HuH-7 (cell line): Measurements from ENCODE around the gene TNK1.
"Not testable (repeated sequence)": the region's sequence is repeated elsewhere in the genome, so short reads cannot be mapped to it uniquely, and the experiment has no call there.

Experiments
- DNase-seq: peaks from one replicate; pipeline ENCODE4 v3.0.0; 2011; ENCODE audit warnings: low spot score

The TNK1 gene

DNA sequence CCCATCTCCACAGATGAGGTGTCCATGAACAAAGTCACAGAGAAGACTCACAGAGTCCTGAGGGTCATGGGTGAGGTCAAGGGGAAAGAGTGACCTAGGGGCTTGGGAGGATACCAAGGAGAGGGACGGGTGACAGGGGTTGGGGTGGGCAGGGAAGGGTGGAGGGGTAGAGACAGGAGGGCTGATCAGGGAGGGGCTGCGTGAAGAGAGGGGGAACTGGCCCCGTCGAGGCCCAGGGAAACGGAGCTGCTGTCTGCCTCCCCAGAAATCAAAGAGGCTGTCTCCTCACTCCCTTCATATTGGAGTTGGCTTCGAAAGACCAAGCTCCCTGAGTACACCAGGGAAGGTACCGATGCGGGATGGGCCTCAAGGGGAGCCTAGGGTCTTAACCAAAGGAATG, 25.3 kb upstream of the TNK1 start:
- DNase-seq: no peak

GRCh38 chr17:7356072-7356549, 24.8 kb upstream of the TNK1 start:
- DNase-seq: peak; percentile 85

- no peak for DNase-seq
These were observed 24.1 kb upstream of the TNK1 start for GRCh38 chr17:7356756-7357155.

DNA sequence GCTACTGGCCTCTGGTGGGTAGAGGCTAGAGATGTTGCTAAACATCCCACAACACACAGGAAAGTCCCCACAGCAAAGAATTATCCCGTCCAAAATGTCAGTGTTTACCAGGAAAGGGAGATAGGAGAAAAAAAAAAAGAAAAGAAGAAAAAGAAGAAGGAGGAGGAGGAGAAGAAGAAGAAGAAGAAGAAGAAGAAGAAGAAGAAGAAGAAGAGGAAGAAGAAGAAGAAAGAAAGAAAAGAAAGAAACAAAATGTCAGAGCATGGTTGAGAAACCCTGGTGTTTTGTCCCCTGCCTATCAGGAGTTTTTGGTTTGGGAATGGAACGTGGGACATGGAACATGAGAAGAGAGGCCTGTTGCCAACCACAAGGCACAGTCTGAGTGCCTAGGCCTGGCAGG, 23.5 kb upstream of the TNK1 start:
- DNase-seq: no peak

GRCh38 chr17:7361906-7362305, 19.0 kb upstream of the TNK1 start:
- no peak for DNase-seq

GRCh38 chr17:7363311-7363710, 17.6 kb upstream of the TNK1 start:
- DNase-seq: no peak

GRCh38 chr17:7365963-7366362, 14.9 kb upstream of the TNK1 start:
- DNase-seq: not testable (repeated sequence)

DNA sequence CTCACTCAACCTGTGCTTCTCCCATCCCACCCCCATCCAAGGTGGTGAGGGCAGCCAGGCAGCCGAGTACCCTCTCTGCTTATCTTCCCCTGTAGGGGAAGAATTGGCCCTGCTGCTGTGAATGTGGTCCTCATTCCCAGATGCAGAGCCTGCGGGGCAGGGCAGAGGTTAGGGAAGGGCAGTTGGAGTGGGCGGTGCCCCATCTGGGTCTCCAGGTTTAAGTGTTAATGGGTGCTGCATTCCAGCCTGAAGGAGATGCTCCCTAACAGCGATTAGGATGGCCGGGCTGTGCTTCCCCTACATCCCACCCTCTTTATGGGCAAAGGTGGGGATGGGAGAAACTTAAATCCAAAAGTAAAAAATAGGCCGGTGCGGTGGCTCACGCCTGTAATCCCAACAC, 13.8 kb upstream of the TNK1 start:
- DNase-seq: no peak

GRCh38 chr17:7367918-7368598, 12.8 kb upstream of the TNK1 start:
- no peak for DNase-seq

DNA sequence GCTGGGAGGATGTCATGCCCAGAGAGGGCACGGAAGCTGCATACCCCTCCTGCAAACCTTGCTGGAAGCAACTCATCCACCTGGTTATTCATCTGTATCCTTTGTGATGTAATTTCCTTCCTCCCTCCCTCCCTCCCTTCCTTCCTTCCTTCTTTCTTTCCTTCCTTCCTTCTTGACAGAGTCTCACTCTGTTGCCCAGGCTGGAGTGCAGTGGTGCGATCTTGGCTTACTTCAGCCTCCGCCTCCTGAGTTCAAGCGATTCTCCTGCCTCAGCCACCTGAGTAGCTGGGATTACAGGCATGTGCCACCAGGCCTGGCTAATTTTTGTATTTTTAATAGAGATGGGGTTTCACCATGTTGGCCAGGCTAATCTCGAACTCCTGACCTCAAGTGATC, 12.3 kb upstream of the TNK1 start:
- not testable (repeated sequence) for DNase-seq

GRCh38 chr17:7369825-7370224, 11.1 kb upstream of the TNK1 start:
- no peak for DNase-seq

- no peak for DNase-seq
These were observed 10.0 kb upstream of the TNK1 start for GRCh38 chr17:7370853-7371252.

DNA sequence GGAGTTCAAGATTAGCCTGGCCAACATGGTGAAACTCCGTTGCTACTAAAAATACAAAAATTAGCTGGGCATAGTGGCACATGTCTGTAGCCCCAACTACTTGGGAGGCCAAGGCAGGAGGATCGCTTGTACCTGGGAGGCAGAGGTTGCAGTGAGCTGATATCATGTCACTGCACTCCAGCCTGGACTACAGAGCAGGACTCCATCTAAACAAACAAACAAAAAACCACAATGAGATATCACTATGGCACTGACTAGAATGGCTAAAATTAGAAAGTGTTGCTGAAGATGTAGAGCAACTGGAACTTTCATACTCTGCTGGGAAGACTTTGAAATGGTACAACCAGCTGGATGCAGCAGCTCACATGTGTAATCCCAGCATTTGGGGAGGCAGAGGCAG, 6.5 kb upstream of the TNK1 start:
- DNase-seq: no peak

GRCh38 chr17:7379134-7379533, 1.8 kb upstream of the TNK1 start:
- no peak for DNase-seq

DNA sequence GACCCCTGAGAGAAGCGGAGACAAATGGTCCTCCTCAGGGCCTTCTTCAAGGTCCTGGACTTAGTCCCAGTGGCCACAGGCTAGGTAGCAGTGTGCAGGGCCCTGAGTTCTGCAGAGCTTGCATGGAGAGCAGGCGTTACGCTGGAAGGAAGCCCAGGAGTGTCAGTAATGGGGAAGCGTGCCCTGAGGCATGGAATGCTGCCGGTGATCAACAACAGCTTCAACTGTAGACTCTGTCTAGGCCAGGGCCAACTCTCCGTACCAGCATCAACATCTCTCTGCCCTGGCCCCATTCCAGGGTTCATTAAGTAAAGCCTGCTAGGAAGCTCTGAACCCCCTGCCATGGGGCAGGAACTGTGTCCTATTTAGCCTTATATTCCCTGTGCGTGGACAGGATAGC, 568 bp upstream of the TNK1 start:
- DNase-seq: no peak

DNA sequence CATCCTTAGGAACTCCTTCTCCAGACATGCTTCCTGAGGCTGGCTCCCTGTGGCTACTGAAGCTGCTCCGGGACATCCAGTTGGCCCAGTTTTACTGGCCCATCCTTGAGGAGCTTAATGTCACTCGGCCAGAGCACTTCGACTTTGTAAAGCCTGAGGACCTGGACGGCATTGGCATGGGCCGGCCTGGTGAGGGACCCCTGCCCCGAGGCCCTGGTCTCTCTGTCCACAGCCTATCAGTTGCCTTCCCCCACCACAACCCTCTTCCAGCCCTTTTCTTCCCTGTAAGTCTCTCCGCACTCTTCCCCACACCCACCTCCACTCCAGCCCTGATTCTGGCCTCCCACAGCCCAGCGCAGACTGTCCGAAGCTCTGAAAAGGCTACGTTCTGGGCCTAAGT, 2.0 kb downstream of the TNK1 start:
- no peak for DNase-seq

DNA sequence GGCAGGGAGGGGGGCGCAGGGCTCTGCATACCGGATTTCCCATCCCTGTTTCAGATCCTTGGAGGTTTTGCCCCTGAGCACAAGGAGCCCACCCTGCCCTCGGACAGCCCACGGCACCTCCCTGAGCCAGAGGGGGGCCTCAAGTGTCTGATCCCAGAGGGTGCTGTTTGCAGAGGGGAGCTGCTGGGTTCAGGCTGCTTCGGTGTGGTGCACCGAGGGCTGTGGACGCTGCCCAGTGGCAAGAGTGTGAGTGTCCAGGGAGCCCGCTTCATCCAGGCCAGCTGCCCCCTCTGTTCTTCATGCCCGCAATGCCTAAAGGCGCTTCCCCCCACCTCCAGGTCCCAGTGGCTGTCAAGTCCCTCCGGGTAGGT, 2.5 kb downstream of the TNK1 start:
- DNase-seq: no peak

- DNase-seq: no peak
These were observed 3.0 kb downstream of the TNK1 start for GRCh38 chr17:7383742-7384488.

GRCh38 chr17:7384489-7385081, 3.7 kb downstream of the TNK1 start:
- no peak for DNase-seq

- no peak for DNase-seq
These were observed 8.0 kb downstream of the TNK1 start for GRCh38 chr17:7388856-7389255.

GRCh38 chr17:7389924-7390910, 9.3 kb downstream of the TNK1 start:
- DNase-seq: no peak

GRCh38 chr17:7391307-7391706, 10.4 kb downstream of the TNK1 start:
- DNase-seq: no peak
